OCI-LY1 (cell line): ENCODE measurements around the gene CUTA.
A peak's percentile ranks its signal among the peaks of the same experiment; 100 is the strongest.

ENCODE experiments used
- H2AFZ ChIP-seq: fragments of 200-600 bp; sonication (generic), shearing (Covaris generic); 2 replicates; pipeline ENCODE4 v1.6.0; 2014; ENCODE audit warnings: antibody characterized with exemption, mild to moderate bottlenecking, low read length
- H3F3A ChIP-seq: fragments of 200-600 bp; sonication (generic), shearing (Covaris generic); 2 replicates; pipeline ENCODE4 v1.6.0; 2014; ENCODE audit warnings: mild to moderate bottlenecking, antibody characterized with exemption, low read length, moderate library complexity; ENCODE audit not compliant: insufficient read depth
- H3K27ac ChIP-seq: fragments of 200-600 bp; sonication (generic); 2 replicates; pipeline ENCODE4 v1.5.1; 2014; ENCODE audit warnings: low read length, mixed run types, mild to moderate bottlenecking, low read depth; ENCODE audit not compliant: poor library complexity, severe bottlenecking
- H3K27me3 ChIP-seq: fragments of 200-600 bp; sonication (generic); 2 replicates; pipeline ENCODE4 v1.6.0; 2014; ENCODE audit warnings: antibody characterized with exemption, mild to moderate bottlenecking, low read length, moderate library complexity; ENCODE audit not compliant: insufficient read depth
- H3K36me3 ChIP-seq: fragments of 200-600 bp; sonication (generic); 2 replicates; pipeline ENCODE4 v1.6.1; 2014; ENCODE audit warnings: mild to moderate bottlenecking, antibody characterized with exemption, low read length, moderate library complexity, mixed read lengths; ENCODE audit not compliant: insufficient read depth
- H3K4me1 ChIP-seq: fragments of 200-600 bp; sonication (generic); 2 replicates; pipeline ENCODE4 v1.5.1; 2014; ENCODE audit warnings: mild to moderate bottlenecking, low read length, moderate library complexity; ENCODE audit not compliant: insufficient read depth, severe bottlenecking
- H3K4me2 ChIP-seq: fragments of 200-600 bp; sonication (generic), shearing (Covaris generic); 2 replicates; pipeline ENCODE4 v1.6.1; 2014; ENCODE audit warnings: low read length
- H3K4me3 ChIP-seq: fragments of 200-600 bp; sonication (generic); 2 replicates; pipeline ENCODE4 v1.5.1; 2014; ENCODE audit warnings: low read length, low read depth, mild to moderate bottlenecking, mixed read lengths; ENCODE audit not compliant: poor library complexity, severe bottlenecking
- H3K79me2 ChIP-seq: fragments of 200-600 bp; shearing (Covaris generic); 2 replicates; pipeline ENCODE4 v1.6.1; 2016; ENCODE audit warnings: mixed run types, low read length, mixed read lengths; ENCODE audit not compliant: insufficient read depth
- H3K9ac ChIP-seq: fragments of 200-600 bp; sonication (generic), shearing (Covaris generic); 2 replicates; pipeline ENCODE4 v1.6.1; 2014; ENCODE audit warnings: mild to moderate bottlenecking, low read length, mixed read lengths
- H3K9me2 ChIP-seq: fragments of 200-600 bp; sonication (generic), shearing (Covaris generic); 2 replicates; pipeline ENCODE4 v1.6.1; 2014; ENCODE audit warnings: low read depth, mild to moderate bottlenecking, low read length, mixed read lengths
- H3K9me3 ChIP-seq: fragments of 200-600 bp; shearing (Covaris generic); 2 replicates; pipeline ENCODE4 v1.6.1; 2014; ENCODE audit warnings: low read length, mixed read lengths
- H4K20me1 ChIP-seq: fragments of 200-600 bp; sonication (generic), shearing (Covaris generic); 2 replicates; pipeline ENCODE4 v1.6.0; 2016; ENCODE audit warnings: mild to moderate bottlenecking, low read length; ENCODE audit not compliant: insufficient read depth
- EZH2 ChIP-seq: fragments of 200-600 bp; sonication (generic), shearing (Covaris generic); IDR thresholded peaks from 2 replicates; pipeline ENCODE4 v1.8.0; 2017; ENCODE audit warnings: borderline replicate concordance, mixed run types, mild to moderate bottlenecking, antibody characterized with exemption, low read length, moderate library complexity, mixed read lengths
- TF ChIP-seq, protein P1 (sequence below): fragments of 200-600 bp; sonication (generic), shearing (Covaris generic); IDR thresholded peaks from 2 replicates; pipeline ENCODE4 v1.5.1; 2017; ENCODE audit warnings: mild to moderate bottlenecking, antibody characterized with exemption, low read length, moderate library complexity, mixed read lengths

The CUTA gene

DNA sequence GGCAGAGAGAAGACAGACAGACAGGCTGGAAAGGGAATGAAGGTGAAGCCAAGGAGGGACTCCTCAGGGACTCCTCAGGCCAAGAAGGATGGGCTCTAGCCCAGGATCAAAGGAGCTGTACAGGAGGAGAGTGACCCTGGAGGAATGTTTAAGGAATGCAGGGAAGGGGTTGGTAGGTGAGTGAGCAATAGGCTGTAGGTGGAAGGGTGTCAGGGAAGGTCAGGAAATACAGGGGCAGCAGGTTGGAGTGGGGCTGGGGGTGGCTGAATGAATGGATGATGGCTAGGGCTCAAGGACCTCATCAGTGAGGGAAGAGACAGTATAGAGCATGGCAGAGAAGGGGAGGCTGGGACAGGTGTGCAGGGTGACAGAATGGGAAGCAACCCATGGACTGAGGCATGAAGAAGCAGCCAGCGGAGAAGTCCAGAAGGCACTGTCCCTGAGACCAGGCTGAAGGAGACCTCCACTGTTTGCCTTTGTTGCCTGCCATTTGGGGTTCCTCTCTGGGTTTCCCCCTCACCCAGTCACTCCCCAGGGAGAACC is 15.2 kb upstream of the CUTA start:
- H3F3A ChIP-seq, result 0 out of 2 replicates have a peak, but pooled peaks cover 5% of the 10 kb centered on the region
- no peak overlapping the region for H3K27ac ChIP-seq
- no peak overlapping the region for H3K4me2 ChIP-seq
- H3K79me2 ChIP-seq, result no peaks in the 10 kb centered on the region
- peaks cover 19% of the 10 kb centered on the region for H3K36me3 ChIP-seq
- no peak overlapping the region for H3K9ac ChIP-seq
- no peaks in the 10 kb centered on the region for H3K9me2 ChIP-seq
- H4K20me1 ChIP-seq, result no peaks in the 10 kb centered on the region
- no peaks in the 10 kb centered on the region for H3K9me3 ChIP-seq
- TF ChIP-seq EZH2, result no peak
- H3K27me3 ChIP-seq, result no peaks in the 10 kb centered on the region
- peaks cover 44% of the 10 kb centered on the region for H3K4me1 ChIP-seq
- no peak overlapping the region for H2AFZ ChIP-seq
- no peak overlapping the region for H3K4me3 ChIP-seq

GRCh38 chr6:33432546-33432945 is 14.6 kb upstream of the CUTA start:
- TF ChIP-seq, protein P1, sequence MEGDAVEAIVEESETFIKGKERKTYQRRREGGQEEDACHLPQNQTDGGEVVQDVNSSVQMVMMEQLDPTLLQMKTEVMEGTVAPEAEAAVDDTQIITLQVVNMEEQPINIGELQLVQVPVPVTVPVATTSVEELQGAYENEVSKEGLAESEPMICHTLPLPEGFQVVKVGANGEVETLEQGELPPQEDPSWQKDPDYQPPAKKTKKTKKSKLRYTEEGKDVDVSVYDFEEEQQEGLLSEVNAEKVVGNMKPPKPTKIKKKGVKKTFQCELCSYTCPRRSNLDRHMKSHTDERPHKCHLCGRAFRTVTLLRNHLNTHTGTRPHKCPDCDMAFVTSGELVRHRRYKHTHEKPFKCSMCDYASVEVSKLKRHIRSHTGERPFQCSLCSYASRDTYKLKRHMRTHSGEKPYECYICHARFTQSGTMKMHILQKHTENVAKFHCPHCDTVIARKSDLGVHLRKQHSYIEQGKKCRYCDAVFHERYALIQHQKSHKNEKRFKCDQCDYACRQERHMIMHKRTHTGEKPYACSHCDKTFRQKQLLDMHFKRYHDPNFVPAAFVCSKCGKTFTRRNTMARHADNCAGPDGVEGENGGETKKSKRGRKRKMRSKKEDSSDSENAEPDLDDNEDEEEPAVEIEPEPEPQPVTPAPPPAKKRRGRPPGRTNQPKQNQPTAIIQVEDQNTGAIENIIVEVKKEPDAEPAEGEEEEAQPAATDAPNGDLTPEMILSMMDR, result no peak
- TF ChIP-seq EZH2, result no peak
- H3K9ac ChIP-seq, result no peak overlapping the region
- no peaks in the 10 kb centered on the region for H3K9me2 ChIP-seq
- H3K4me2 ChIP-seq, result no peak overlapping the region
- H3K36me3 ChIP-seq, result peaks cover 18% of the 10 kb centered on the region; the same call in 1 of the 2 replicates
- H3K27me3 ChIP-seq, result no peaks in the 10 kb centered on the region
- peaks cover 45% of the 10 kb centered on the region for H3K4me1 ChIP-seq
- H3K27ac ChIP-seq, result no peak overlapping the region
- no peaks in the 10 kb centered on the region for H4K20me1 ChIP-seq
- no peaks in the 10 kb centered on the region for H3K79me2 ChIP-seq
- H3K9me3 ChIP-seq, result no peaks in the 10 kb centered on the region
- H3K4me3 ChIP-seq, result peak overlapping the region; percentile 31
- no peak overlapping the region for H2AFZ ChIP-seq
- H3F3A ChIP-seq, result 0 out of 2 replicates have a peak, but pooled peaks cover 5% of the 10 kb centered on the region

GRCh38 chr6:33431880-33432541 is 14.1 kb upstream of the CUTA start:
- peak overlapping the region; percentile 39; the same call in 1 of the 2 replicates for H3K9ac ChIP-seq
- no peak overlapping the region for H2AFZ ChIP-seq

More at GRCh38 chr6:33431880-33432541, 14.1 kb upstream of the CUTA start:
- H3K4me2 ChIP-seq, result peak overlapping the region; percentile 80
- H3K4me1 ChIP-seq, result peaks cover 50% of the 10 kb centered on the region
- H3K4me3 ChIP-seq, result peak overlapping the region; percentile 31
- H3K9me2 ChIP-seq, result no peaks in the 10 kb centered on the region
- no peak overlapping the region for H3K27ac ChIP-seq
- H3K9me3 ChIP-seq, result no peaks in the 10 kb centered on the region
- H3F3A ChIP-seq, result 0 out of 2 replicates have a peak, but pooled peaks cover 5% of the 10 kb centered on the region
- H3K79me2 ChIP-seq, result no peaks in the 10 kb centered on the region
- TF ChIP-seq, protein P1, result no peak
- TF ChIP-seq EZH2, result no peak
- peaks cover 16% of the 10 kb centered on the region; the same call in 1 of the 2 replicates for H3K36me3 ChIP-seq
- H4K20me1 ChIP-seq, result no peaks in the 10 kb centered on the region
- H3K27me3 ChIP-seq, result no peaks in the 10 kb centered on the region
